HCT116 (cell line): ENCODE data around the gene ZBTB47. TPM values are rescaled to one million over a fixed set of nuclear protein-coding genes. Genes with fewer than 3 reads are reported as not detected.

Experiments
- ATAC-seq: fragments of 200-7000 bp; cut with Tn5 transposase; 2 replicates; pipeline ENCODE4 v1.9.1; 2020; ENCODE audit warnings: mild to moderate bottlenecking, moderate library complexity
- BruUV-seq: library from RNA; stranded (reverse); fragments of 400-500 nt; replicated peaks from 2 replicates; lab custom pipeline; 2021; lab: Mats Ljungman, UMichigan
- CTCF ChIA-PET: fragments of 300-600 bp; sonication (Branson Sonifier 250); formaldehyde crosslinking; loops from one replicate; lab custom pipeline; 2021; ENCODE audit warnings: antibody characterized with exemption; lab: Charles Lee
- POLR2A ChIA-PET: fragments of 300-600, 350-600 bp; sonication (Branson Sonifier 250); formaldehyde crosslinking; loops from one replicate; lab custom pipeline; 2021; ENCODE audit warnings: antibody characterized with exemption; lab: Charles Lee
- RAD21 ChIA-PET, 2 experiments: fragments of 300-600 bp; sonication (Branson Sonifier 250); formaldehyde crosslinking; loops; one replicate each; lab custom pipeline; 2023; ENCODE audit warnings: low total read pairs in 2 of 2; ENCODE audit not compliant: uncharacterized antibody in 2 of 2, unreplicated experiment in 2 of 2, low non-redundant PET in 1 of 2; lab: Charles Lee
- DNase-seq: peaks from one replicate; pipeline ENCODE4 v3.0.0-alpha.2; 2010; ENCODE audit warnings: low read depth, low spot score
- H2AFZ ChIP-seq: fragments of 200-600 bp; shearing (Covaris generic), sonication (generic); 2 replicates; pipeline ENCODE4 v1.6.1; 2017; ENCODE audit warnings: low read depth, mixed run types, mixed read lengths, antibody characterized with exemption, low read length; ENCODE audit not compliant: poor library complexity, severe bottlenecking
- H3K27ac ChIP-seq: 2 replicates; pipeline ENCODE4 v1.5.1; 2012; ENCODE audit warnings: low read depth, low read length
- H3K27me3 ChIP-seq: fragments of 200-600 bp; sonication (generic); 2 replicates; pipeline ENCODE4 v1.6.1; 2016; ENCODE audit warnings: mixed run types, low read length, mixed read lengths; ENCODE audit not compliant: insufficient read depth
- H3K36me3 ChIP-seq, 2 experiments: fragments of 200-500 bp in 1 of 2; fragments of 200-600 bp in 1 of 2; sonication (Bioruptor generic) in 1 of 2; sonication (generic) in 1 of 2; 2 replicates each; pipeline versions ENCODE4 v1.5.1 to v1.6.1; 2014 to 2016; ENCODE audit warnings: low read length in 2 of 2, inconsistent platforms in 1 of 2, mixed read lengths in 1 of 2, mixed run types in 1 of 2; ENCODE audit not compliant: insufficient read depth in 2 of 2, control insufficient read depth in 1 of 2
- H3K4me1 ChIP-seq, 2 experiments: fragments of 200-600 bp in 1 of 2; sonication (generic) in 1 of 2; 2 replicates each; pipeline versions ENCODE4 v1.5.1 to v1.6.1; 2012 to 2017; ENCODE audit warnings: low read length in 2 of 2, inconsistent platforms in 1 of 2, mild to moderate bottlenecking in 1 of 2, mixed read lengths in 1 of 2, mixed run types in 1 of 2, moderate library complexity in 1 of 2; ENCODE audit not compliant: insufficient read depth in 2 of 2, control insufficient read depth in 1 of 2
- H3K4me2 ChIP-seq: fragments of 200-600 bp; sonication (generic); 2 replicates; pipeline ENCODE4 v1.6.1; 2017; ENCODE audit warnings: mixed run types, low read length, mixed read lengths
- H3K4me3 ChIP-seq, 2 experiments: fragments of 200-600 bp in 1 of 2; sonication (generic) in 1 of 2; replicated peaks in 1 of 2; 2 replicates each; pipeline ENCODE4 v1.5.1; 2011 to 2016; ENCODE audit warnings: low read length in 2 of 2, control low read depth in 1 of 2, low read depth in 1 of 2, mild to moderate bottlenecking in 1 of 2, mixed read lengths in 1 of 2, mixed run types in 1 of 2
- H3K79me2 ChIP-seq: fragments of 200-600 bp; sonication (generic); 2 replicates; pipeline ENCODE4 v1.6.1; 2017; ENCODE audit warnings: mild to moderate bottlenecking, mixed run types, low read length, moderate library complexity, mixed read lengths; ENCODE audit not compliant: insufficient read depth
- H3K9ac ChIP-seq: fragments of 200-600 bp; sonication (generic); 2 replicates; pipeline ENCODE4 v1.6.1; 2016; ENCODE audit warnings: low read length, mixed read lengths
- H3K9me2 ChIP-seq: fragments of 200-600 bp; sonication (generic), shearing (Covaris generic); 2 replicates; pipeline ENCODE4 v1.6.1; 2017; ENCODE audit warnings: mixed run types, mild to moderate bottlenecking, moderate library complexity; ENCODE audit not compliant: insufficient read depth
- H3K9me3 ChIP-seq, 2 experiments: fragments of 200-500 bp in 1 of 2; fragments of 200-600 bp in 1 of 2; sonication (Bioruptor generic) in 1 of 2; sonication (generic) in 1 of 2; 2 replicates each; pipeline ENCODE4 v1.6.1; 2014 to 2017; ENCODE audit warnings: low read length in 2 of 2, mixed read lengths in 2 of 2, inconsistent platforms in 1 of 2, low read depth in 1 of 2, mild to moderate bottlenecking in 1 of 2, mixed run types in 1 of 2, moderate library complexity in 1 of 2; ENCODE audit not compliant: control insufficient read depth in 1 of 2, insufficient read depth in 1 of 2
- H4K20me1 ChIP-seq: fragments of 200-600 bp; sonication (generic), shearing (Covaris generic); 2 replicates; pipeline ENCODE4 v1.6.1; 2017; ENCODE audit warnings: mixed run types, mild to moderate bottlenecking, moderate library complexity; ENCODE audit not compliant: insufficient read depth
- CBX3 ChIP-seq: IDR thresholded peaks from 2 replicates; pipeline ENCODE4 v1.6.1; 2012; ENCODE audit warnings: low read depth
- EZH2phosphoT487 ChIP-seq: fragments of 200-600 bp; IDR thresholded peaks from 2 replicates; pipeline ENCODE4 v1.6.1; 2018; ENCODE audit warnings: antibody characterized with exemption, borderline replicate concordance
- JUND ChIP-seq: IDR thresholded peaks from 2 replicates; pipeline ENCODE4 v1.6.1; 2012
- REST ChIP-seq: IDR thresholded peaks from 2 replicates; pipeline ENCODE4 v1.6.1; 2012; ENCODE audit warnings: low read depth
- YY1 ChIP-seq: IDR thresholded peaks from 2 replicates; pipeline ENCODE4 v1.6.1; 2011; ENCODE audit warnings: low read length, low read depth, moderate library complexity, mild to moderate bottlenecking; ENCODE audit not compliant: insufficient replicate concordance; ENCODE audit errors: extremely low read depth
- intact Hi-C: fragments of 100-400 bp; cut with micrococcal nuclease; formaldehyde crosslinking; loops from 2 replicates; pipeline ENCODE4 v1.10.0; 2022
- total RNA-seq: library from RNA; stranded (reverse); gene quantifications from one replicate; pipeline ENCODE4 v1.2.1, GENCODE V29; 2021; ENCODE audit not compliant: unreplicated experiment

The ZBTB47 gene
- total RNA-seq, 1 experiment from 2014 or later, result 6.3 TPM

GRCh38 chr3:42701371-42702065 is 48.0 kb downstream of the ZBTB47 start:
- Histone ChIP-seq H3K27me3 (0 out of 2 replicates have a peak, but pooled peaks cover 3% of the 10 kb centered on the region), H3K79me2 (no peaks in the 10 kb centered on the region), H3K9me3 (no peaks in the 10 kb centered on the region), H3K4me2 (no peak overlapping the region), H3K9me2 (no peaks in the 10 kb centered on the region), H3K4me1 (no peaks in the 10 kb centered on the region), H3K27ac (no peak overlapping the region), H2AFZ (no peak overlapping the region), H3K4me3 (no peak overlapping the region), H3K9ac (no peak overlapping the region), H4K20me1 (no peaks in the 10 kb centered on the region), H3K36me3 (no peaks in the 10 kb centered on the region)
- TF ChIP-seq YY1, result no peak
- TF ChIP-seq EZH2phosphoT487, result no peak
- TF ChIP-seq REST, result peak; percentile 97
- TF ChIP-seq CBX3, result no peak
- TF ChIP-seq JUND, result no peak
- intact Hi-C loops, result no loop called here
- DNase-seq (no peak), ATAC-seq (peak; percentile 84)
- ChIA-PET RAD21 (no interaction called here), POLR2A (no interaction called here), CTCF (no interaction called here)
- BruUV-seq, result no TSS peak
